Measurements from ENCODE around the gene GRAMD1B. TPM values are rescaled to one million over a fixed set of nuclear protein-coding genes. Genes with fewer than 3 reads are reported as not detected.
A peak's percentile ranks its signal among the peaks of the same experiment; 100 is the strongest.

GRAMD1B gene
- total RNA-seq, 6 experiments from 2014 or later, result 1.0 to 2.0 (median 1.5) TPM

DNA sequence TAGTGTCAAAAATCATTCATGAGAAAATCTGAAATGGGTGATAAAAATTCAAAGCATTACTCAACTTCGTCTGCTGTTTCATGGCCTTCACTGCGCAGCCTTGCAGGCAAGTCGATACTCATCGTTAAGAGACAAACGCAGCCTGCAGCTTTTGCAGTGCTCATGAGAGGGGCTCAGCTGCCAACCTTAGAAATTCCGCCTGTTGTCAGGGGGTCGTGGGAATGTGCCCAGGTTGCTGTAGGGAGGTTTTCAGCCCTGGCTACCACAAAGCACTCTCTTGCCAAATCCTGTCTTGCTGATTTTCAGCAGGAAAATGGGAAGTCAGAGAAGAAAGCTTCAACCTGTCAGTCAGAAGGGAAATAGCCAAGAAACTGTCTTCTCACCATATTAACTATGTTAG, 25.4 kb upstream of the GRAMD1B start:
- intact Hi-C loops (cut with DNase I), result loop anchor here in 1 of 2 donors (5.0 kb wide), 1 partner anchor 73 kb away; no protein-coding TSS in a partner anchor
- Histone ChIP-seq H3K4me3 (no peak overlapping the region), H3K36me3 (no peaks in the 10 kb centered on the region), H3K27me3 (no peaks in the 10 kb centered on the region), H3K9me3 (no peaks in the 10 kb centered on the region), H3K4me1 (no peaks in the 10 kb centered on the region), H3K27ac (no peak overlapping the region)
- TF ChIP-seq, protein P1, sequence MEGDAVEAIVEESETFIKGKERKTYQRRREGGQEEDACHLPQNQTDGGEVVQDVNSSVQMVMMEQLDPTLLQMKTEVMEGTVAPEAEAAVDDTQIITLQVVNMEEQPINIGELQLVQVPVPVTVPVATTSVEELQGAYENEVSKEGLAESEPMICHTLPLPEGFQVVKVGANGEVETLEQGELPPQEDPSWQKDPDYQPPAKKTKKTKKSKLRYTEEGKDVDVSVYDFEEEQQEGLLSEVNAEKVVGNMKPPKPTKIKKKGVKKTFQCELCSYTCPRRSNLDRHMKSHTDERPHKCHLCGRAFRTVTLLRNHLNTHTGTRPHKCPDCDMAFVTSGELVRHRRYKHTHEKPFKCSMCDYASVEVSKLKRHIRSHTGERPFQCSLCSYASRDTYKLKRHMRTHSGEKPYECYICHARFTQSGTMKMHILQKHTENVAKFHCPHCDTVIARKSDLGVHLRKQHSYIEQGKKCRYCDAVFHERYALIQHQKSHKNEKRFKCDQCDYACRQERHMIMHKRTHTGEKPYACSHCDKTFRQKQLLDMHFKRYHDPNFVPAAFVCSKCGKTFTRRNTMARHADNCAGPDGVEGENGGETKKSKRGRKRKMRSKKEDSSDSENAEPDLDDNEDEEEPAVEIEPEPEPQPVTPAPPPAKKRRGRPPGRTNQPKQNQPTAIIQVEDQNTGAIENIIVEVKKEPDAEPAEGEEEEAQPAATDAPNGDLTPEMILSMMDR (IDR thresholded peaks at IDR 0.05), result no peak
- no peak for TF ChIP-seq POLR2A (IDR thresholded peaks at IDR 0.05)
- WGBS (ENCODE audit: insufficient coverage, low coverage, low lambda C conversion rate, missing lambda C conversion rate), result 56% methylated on average over 7 of the region's 7 CpGs
- DNase-seq (no peak), ATAC-seq (no peak)

DNA sequence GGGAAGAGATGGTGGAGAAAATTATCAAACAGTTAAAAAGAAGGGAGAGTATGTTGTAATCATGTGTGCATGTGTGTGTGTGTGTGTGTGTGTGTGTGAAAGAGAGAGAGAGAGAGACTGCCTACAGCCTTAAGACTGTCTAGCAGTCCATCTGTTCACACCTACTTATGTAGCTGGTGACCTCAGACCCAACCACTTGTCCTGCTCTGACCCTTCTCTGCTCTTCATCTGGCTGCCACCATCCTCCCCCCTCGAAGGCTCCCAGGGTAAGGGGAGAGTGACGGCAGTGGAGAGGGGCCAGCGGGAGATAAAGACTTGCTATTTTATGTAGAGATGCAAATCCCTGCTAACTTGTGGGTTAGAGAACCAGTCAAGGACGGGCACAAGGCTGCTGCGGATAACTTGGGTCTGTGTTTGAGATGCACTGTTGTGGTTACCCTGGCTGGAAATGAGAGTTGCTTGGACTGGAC, 24.9 kb upstream of the GRAMD1B start:
- Histone ChIP-seq H3K9me3 (no peaks in the 10 kb centered on the region), H3K4me1 (no peaks in the 10 kb centered on the region), H3K36me3 (no peaks in the 10 kb centered on the region), H3K27ac (no peak overlapping the region), H3K4me3 (no peak overlapping the region), H3K27me3 (no peaks in the 10 kb centered on the region)
- no peak for TF ChIP-seq POLR2A (IDR thresholded peaks at IDR 0.05)
- TF ChIP-seq, protein P1 (IDR thresholded peaks at IDR 0.05), result no peak
- WGBS (ENCODE audit: insufficient coverage, low coverage, low lambda C conversion rate, missing lambda C conversion rate), result 36% methylated on average over 5 of the region's 5 CpGs
- ATAC-seq (no peak), DNase-seq (no peak)
- intact Hi-C loops (cut with DNase I), result loop anchor here in 1 of 2 donors (5.0 kb wide), 1 partner anchor 72 kb away; no protein-coding TSS in a partner anchor

DNA sequence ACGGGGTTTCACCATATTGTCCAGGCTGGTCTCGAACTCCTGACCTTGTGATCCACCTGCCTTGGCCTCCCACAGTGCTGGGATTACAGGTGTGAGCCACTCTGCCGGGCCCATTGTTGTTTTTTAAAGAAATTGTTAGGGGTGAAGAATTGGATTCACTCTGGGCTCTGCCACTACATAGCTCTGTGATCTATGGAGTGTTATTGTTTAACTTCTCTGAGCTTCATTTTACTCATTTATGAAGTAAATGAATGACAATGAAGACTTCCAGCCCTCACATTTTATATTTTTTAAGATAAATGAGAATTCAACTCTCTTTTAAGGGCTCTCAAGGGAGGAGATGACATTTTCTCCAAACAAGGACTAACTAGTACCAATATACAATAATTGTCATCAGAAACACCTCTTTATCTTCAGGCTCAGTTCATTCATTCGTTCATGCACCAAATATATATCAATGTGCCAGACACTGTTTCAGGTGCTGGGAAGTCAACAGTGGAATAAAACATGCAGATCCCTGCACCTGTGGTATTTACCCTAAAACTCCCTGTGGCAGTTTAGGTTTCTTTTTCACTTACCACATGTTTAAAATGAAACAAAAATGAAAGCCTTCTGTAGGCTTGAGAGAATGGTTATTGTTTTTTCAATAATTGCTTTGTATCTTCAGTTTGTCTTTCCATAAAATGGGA, 23.5 kb upstream of the GRAMD1B start:
- DNase-seq (no peak), ATAC-seq (no peak)
- H3K4me1 ChIP-seq, result no peaks in the 10 kb centered on the region
- H3K36me3 ChIP-seq, result no peaks in the 10 kb centered on the region
- no peak overlapping the region for H3K4me3 ChIP-seq
- no peaks in the 10 kb centered on the region for H3K9me3 ChIP-seq
- intact Hi-C loops (cut with DNase I), result loop anchor here in 1 of 2 donors (5.0 kb wide), 1 partner anchor 71 kb away; no protein-coding TSS in a partner anchor
- no peak overlapping the region for H3K27ac ChIP-seq
- TF ChIP-seq POLR2A (IDR thresholded peaks at IDR 0.05), result no peak
- TF ChIP-seq, protein P1 (IDR thresholded peaks at IDR 0.05), result no peak
- WGBS (ENCODE audit: insufficient coverage, low coverage, low lambda C conversion rate, missing lambda C conversion rate), result 34% methylated on average over 4 of the region's 4 CpGs
- H3K27me3 ChIP-seq, result no peaks in the 10 kb centered on the region

DNA sequence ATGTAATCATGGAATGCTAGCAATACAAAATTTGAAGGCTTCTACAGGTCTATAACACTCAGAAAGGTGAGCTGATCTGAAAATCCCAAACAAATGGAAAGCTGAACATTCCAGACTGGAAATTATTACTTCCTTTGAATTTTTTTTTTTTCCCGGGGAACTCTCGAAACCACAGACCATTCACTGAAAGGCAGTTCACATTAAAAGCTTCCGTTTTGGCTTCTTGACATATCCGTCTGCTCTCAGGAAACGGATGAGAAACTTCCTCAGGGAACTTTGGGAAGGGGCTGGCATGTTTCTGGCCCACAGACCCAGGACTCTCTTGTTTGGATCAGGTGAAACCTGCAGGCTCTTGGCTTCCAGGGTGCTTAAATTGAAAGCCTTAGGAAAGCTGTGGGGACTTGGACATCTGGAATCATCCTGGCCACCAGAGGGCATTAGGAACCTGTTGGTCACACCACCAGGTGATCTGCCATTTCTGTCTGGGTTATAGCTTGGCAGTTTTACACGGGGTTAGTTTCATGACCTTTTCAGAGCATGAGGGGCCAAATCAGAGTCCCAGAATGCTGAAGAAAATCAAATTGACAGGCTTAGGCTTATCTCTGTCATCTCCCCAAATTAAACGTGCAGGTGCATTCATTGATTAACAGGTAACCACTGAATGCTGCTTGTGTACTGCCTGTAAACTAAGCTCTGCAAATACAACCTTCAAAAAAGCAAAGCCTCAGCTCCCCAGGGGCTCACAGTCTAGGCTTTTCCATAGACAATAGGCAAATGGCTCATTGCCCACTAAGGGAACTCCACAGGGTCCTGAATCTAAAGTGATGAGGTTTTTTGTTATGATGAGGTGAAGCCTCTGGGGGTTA, 22.7 kb upstream of the GRAMD1B start:
- H3K27ac ChIP-seq, result no peak overlapping the region
- WGBS (ENCODE audit: insufficient coverage, low coverage, low lambda C conversion rate, missing lambda C conversion rate), result 4% methylated on average over 7 of the region's 7 CpGs
- H3K36me3 ChIP-seq, result no peaks in the 10 kb centered on the region
- H3K4me3 ChIP-seq, result no peak overlapping the region
- intact Hi-C loops (cut with DNase I), result loop anchor here in 1 of 2 donors (5.0 kb wide), 1 partner anchor 70 kb away; no protein-coding TSS in a partner anchor
- no peaks in the 10 kb centered on the region for H3K9me3 ChIP-seq
- TF ChIP-seq, protein P1 (IDR thresholded peaks at IDR 0.05), result peak; percentile 56 to 72 (median 69)
- TF ChIP-seq POLR2A (IDR thresholded peaks at IDR 0.05), result no peak
- H3K4me1 ChIP-seq, result no peaks in the 10 kb centered on the region
- ATAC-seq (peak; percentile 86 to 98 (median 94)), DNase-seq (peak in 2 of 3 donors; percentile 48 to 68)
- no peaks in the 10 kb centered on the region for H3K27me3 ChIP-seq
